NCI-H128 (cell line): Measurements from ENCODE around the gene BRD4.
A peak's percentile ranks its signal among the peaks of the same experiment; 100 is the strongest.

Experiments
- DNase-seq: peaks from one replicate; lab custom pipeline; 2025; ENCODE audit not compliant: unreplicated experiment; lab: John Stamatoyannopoulos, UW

BRD4 gene

GRCh38 chr19:15291548-15292021, 40.8 kb downstream of the BRD4 start:
- no peak for DNase-seq

GRCh38 chr19:15291089-15291488, 41.2 kb downstream of the BRD4 start:
- DNase-seq = no peak

- DNase-seq = no peak
Observed at GRCh38 chr19:15290166-15290565, 42.2 kb downstream of the BRD4 start.

DNA sequence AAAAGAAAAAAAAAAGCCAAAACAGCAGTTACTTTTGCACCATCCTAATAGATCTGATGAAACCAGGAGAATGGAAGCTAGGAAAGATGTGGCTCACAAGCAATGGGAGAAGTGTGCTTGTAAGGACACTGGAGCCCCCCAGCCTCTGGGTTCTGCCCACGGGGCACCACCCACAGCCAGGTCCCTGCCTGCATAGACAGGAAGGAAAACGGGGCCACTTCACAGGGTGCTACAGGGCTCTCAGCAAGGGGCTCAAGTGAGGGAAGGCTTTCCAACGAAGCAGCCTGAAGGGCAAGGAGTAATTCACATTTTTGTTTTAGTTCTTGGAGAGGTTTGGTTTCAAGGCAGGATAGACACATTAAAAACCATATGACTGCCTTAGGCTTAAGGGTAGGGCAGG, 42.7 kb downstream of the BRD4 start:
- DNase-seq = no peak

- no peak for DNase-seq
Observed at GRCh38 chr19:15288146-15288963, 44.0 kb downstream of the BRD4 start.

- no peak for DNase-seq
Observed at GRCh38 chr19:15287496-15287895, 44.8 kb downstream of the BRD4 start.

DNA sequence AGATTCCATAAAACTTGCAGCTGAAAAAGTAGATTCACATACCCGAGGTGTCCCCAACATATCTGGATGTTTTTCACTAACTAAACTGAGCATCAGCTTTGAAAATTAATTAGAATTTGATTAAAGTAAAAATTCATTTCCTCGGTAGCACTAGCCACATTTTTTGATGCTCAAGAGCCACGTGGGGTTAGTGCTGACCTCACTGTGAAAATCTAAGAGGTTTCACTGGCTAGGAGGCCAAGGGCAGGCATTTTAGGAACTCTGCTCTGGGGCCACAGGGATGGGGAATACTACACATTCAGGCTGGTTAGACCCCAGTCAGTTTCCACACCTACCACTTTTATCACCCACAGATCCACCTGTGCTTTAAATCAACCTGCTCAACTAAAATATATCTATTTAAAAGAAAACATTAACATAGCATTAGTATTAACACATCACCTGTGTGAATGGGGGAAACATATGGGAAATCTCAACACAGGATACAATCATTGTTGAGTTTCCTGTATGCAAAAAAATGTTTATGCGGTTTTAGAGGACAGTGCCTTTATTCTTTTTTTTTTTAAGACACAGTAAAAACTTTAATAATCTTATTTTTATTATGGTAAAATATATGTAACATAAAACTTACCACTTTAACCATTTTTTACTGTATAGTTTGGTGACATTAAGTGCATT, 45.5 kb downstream of the BRD4 start:
- no peak for DNase-seq

DNA sequence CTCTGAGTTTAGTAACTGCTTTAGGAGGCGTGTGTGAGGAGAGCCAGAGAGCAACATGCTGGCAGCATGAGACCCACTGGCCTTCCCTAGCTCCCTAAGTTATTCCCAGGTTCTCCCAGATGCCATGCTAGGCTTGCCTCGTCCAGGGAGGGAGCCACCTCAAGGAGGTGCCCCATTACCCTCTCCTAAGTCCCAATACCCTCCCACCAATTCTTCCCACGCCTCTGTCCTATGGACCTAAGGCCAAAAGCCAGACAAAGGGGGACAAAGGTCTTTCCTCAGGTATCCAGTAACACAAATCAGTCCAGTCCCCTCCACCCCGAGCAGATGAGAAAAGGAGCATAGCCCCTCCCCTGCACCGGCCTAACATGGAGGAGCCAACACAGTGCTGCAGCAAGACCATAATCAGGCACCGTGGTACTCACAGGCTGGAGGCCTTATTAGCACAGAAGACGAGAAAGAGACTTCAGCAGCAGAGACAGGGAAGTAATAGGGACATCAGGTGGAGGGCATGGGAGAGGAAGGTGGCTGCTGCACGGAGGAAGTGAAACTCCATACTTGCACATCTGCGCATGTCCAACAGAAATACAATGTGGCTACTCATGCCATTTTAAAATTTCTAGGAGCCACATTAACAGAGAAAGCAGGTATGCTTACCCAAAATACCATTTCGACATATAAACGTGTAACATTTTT, 46.3 kb downstream of the BRD4 start:
- DNase-seq = no peak

DNA sequence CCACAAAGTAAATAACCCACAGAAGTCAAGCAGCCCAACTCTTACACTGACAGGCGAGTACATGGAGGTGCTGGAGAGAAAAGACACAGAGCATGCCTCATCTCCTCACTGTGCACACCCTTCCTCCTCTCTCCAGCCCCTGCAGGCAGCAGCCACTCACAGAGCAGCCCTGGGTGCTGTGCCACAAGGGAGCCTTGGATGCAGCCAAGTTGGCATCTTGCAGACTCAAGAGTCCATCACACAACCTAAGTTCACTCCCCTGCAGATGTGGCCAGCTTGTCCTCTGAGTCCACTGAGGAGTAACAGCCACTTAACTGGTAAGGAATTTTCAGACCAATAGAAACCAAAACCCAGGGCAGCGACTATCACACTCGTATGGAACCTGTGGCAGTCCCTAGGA, 47.4 kb downstream of the BRD4 start:
- DNase-seq = no peak

GRCh38 chr19:15284091-15284490, 48.2 kb downstream of the BRD4 start:
- DNase-seq = no peak

DNA sequence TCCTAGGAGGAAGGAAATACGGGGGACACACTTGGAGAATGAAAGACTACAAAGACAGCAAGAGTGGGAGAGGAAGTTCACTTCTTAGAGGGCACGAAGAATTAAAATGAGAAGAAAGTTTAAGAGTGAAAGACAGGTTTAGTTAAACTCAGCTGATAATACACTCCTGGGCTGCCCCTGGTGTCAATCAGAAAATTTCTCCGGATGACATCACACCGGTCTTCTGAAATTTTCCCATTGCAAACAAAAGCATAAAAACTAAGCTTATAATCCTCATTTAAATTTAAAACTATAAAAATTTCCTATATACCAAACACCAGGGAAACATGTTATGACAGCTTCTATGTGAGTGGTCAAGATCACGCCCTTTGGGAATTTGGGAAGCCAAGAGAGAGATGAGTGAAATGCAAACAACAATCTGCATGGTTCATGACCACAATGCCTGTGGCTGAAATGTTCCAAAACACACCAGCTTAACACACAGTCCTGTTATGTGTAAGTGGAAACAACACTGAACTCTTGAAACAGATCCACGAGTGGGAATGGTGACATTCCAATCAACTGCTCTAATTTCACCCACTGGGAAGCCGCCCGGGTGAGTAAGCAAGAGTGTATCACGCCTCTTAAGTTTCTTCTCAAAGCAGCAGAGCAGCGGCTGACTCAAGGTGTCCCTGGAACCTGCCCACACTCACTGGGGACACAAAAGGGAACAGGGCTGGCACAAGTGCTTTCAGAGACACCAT, 49.0 kb downstream of the BRD4 start:
- DNase-seq = no peak

DNA sequence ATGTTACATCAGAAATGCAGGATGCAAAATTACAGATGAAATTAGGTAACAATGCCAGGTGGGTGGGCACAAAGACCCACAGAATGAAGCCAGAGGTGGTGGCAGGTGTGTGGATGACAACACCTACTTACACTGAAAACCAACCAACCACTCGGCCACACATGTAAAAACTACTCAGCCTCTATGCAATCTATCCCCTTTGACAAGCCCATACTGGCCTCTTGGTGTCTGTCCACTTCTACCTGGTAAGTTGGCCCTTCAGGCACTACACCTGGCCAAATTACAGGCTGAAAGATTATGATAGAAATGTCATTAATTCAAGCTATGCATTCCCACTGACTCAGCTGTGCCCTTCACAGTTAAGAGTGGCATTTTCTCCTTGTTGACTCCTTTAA, 50.0 kb downstream of the BRD4 start:
- DNase-seq = no peak

DNA sequence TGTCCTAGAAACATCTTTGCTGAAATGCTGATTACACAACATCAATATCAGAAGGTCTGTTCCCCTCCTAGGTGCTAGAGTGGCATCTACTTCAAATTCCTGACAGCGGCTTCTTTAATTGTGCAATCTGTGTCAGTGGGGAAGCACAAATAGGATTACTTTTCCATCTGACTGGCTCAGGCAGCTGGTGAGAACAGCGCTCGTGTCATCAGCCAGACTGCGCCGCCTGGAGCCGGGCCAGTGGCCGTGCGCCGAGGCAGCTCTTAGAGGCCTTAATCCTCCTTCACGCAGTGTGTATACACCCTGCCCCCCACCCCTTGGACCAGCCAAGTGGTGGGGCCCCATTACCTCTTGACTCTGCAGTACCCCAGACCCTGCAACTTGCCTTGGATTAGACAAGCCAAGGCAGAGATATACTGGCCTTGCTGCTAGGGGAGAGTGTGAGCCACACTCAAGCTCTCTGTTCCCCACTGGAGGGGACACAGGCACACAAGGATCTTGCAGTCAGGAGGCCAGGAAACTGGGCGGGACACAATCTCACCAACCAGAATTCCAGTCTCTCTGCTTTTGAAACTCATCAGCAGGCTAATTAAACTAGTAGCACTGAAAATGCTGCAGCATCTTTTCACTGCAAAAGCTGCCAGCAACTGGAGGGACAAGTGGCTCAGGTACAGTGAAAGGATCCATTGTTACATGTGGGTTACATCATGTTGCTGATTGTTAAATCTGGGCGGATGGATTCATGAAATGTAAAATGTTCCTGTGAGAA, 51.2 kb downstream of the BRD4 start:
- DNase-seq = peak; percentile 29

- DNase-seq = no peak
Observed at GRCh38 chr19:15280048-15280725, 52.2 kb downstream of the BRD4 start.

DNA sequence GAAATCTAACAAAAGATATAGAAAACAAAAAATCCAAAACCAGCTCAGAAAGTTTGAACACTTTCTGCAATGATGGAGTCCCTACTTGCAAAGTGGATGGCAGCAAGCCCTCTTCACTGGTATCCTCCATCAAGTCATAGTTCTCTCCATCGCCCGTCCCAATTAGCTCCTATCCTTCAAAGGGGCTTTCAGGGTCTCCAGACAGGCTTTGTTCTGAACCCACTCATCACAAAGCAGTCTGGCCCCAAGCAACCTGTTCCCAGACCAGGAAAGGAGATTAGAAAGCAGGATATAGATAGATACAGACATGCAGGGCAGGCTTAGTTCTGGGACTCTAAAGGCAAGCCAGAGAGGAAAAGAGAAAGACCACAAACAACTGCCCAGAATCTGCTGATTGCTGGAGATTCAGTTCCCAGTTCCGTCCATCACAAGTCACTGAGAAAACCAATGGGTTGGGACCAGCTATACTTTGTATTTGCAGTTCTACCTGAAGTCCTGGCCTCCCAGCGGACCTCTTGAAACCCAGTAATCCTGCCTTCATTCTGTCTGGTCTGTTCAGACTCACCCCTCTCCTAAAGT, 52.9 kb downstream of the BRD4 start:
- DNase-seq = no peak

DNA sequence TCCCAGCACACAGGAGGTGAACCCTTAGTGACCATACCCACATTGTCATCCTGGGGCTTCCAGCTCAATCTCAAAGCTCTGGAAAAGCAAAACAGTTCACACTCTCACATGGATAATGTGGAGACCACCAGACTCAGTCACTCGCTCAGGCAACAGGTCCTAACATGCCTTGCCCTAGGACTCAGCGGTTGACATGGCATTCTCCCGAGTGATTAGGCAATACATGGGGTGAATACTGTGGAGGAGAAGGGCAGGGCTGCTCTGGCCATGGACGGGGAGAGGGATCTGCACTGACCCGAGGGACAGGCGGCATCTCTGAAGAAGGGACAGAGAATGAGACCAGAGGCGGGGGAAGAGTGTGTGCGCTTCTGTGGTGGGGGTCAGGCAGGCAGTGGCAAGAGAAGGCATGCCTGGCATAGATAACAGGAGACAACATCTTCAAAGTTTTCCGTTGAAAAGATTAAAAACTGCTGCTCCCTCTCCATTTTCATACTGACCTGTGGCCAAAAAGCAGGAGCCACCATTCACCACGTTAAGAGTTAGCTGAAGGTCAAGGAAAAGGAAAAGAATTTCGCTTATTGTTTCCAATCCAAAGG, 55.6 kb downstream of the BRD4 start:
- no peak for DNase-seq

DNA sequence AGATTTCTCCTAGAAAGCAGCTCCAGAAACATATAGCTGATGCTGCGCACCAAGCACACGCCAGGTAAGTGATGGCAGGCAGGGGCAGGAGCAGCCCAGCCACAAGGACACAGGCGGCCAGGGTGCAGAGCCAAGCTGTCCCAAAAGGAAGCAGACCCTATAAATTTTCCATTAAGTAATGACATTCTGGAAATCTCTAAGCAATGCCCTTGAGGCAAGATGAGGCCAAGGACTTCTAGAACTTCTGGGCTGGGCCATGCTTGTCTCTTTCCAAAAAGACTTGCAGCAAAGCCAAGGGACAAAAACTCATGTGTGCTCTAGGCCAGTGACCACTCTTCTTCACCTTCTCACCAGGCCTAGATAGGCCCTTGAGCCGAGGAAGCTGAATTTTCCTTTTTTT, 57.9 kb downstream of the BRD4 start:
- DNase-seq = no peak

DNA sequence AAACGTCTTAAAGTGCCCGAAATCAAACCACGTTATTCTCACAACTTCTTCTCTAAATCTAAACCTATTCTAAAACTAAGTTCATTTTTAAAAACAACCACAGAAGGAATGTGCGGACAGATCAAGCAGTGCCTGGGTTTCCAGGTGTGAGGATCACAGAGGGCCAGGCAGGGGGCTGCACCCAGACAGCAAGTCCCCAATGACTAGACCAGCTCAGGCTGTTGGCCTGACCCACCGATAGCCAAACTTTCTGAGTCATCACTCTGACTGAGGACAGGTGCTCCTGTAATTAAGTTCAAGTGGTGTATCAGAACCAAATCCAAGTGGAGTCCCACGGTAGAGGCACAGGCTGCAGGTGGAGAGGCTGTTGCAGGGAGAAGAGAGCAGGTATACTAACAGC, 62.5 kb downstream of the BRD4 start:
- DNase-seq = no peak

GRCh38 chr19:15268928-15269253, 63.4 kb downstream of the BRD4 start:
- DNase-seq = no peak
